Measurements from ENCODE around the gene U2AF2. TPM values are rescaled to one million over a fixed set of nuclear protein-coding genes. Genes with fewer than 3 reads are reported as not detected.
A peak's percentile ranks its signal among the peaks of the same experiment; 100 is the strongest.

Gene U2AF2
- total and polyA plus RNA-seq, 8 donors, result 53.2 to 463 (median 114) TPM

- intact Hi-C loops (cut with DNase I; ENCODE audit: low total_unique reads), result no loop called here
- WGBS, 5 donors, result 54 to 71% (median 59%) methylated on average over 5 of the region's 5 CpGs
- Histone ChIP-seq H3K4me3 (no peak overlapping the region), H3K9me3 (no peaks in the 10 kb centered on the region), H3K36me3 (peaks cover 11 to 20% (median 17%) of the 10 kb centered on the region in 4 donors), H3K27ac (no peak overlapping the region), H3K4me1 (peaks cover 45 to 79% (median 76%) of the 10 kb centered on the region in 4 donors), H3K27me3 (peaks cover 0 to 6% (median 0%) of the 10 kb centered on the region in 3 donors)
- TF ChIP-seq EP300 (IDR thresholded peaks at IDR 0.05) (no peak), CTCF (IDR thresholded peaks at IDR 0.05) (no peak), POLR2A (IDR thresholded peaks at IDR 0.05) (no peak), POLR2AphosphoS5 (IDR thresholded peaks at IDR 0.05) (no peak)
- DNase-seq, result no peak
These were observed 9.3 kb upstream of the U2AF2 start for GRCh38 chr19:55645512-55645881.

- TF ChIP-seq POLR2AphosphoS5 (IDR thresholded peaks at IDR 0.05), result no peak
- TF ChIP-seq EP300 (IDR thresholded peaks at IDR 0.05), result no peak
- no peak for TF ChIP-seq POLR2A (IDR thresholded peaks at IDR 0.05)
- TF ChIP-seq CTCF (IDR thresholded peaks at IDR 0.05), result no peak
- peaks cover 0 to 6% (median 0%) of the 10 kb centered on the region in 3 donors for H3K27me3 ChIP-seq
- intact Hi-C loops (cut with DNase I; ENCODE audit: low total_unique reads), result no loop called here
- no peaks in the 10 kb centered on the region for H3K9me3 ChIP-seq
- peaks cover 11 to 36% (median 25%) of the 10 kb centered on the region in 4 donors for H3K36me3 ChIP-seq
- peak overlapping the region; percentile 62 to 97 (median 86) for H3K4me3 ChIP-seq
- peaks cover 39 to 68% (median 63%) of the 10 kb centered on the region in 4 donors for H3K4me1 ChIP-seq
- whole genome bisulfite sequencing, 5 donors, result 35 to 44% (median 38%) methylated on average over 14 of the region's 14 CpGs
- H3K27ac ChIP-seq, result peak overlapping the region in 4 of 5 donors; percentile 82 to 91 (median 86)
- DNase-seq, result no peak
These were observed 7.7 kb upstream of the U2AF2 start for GRCh38 chr19:55646889-55647731.

- WGBS, 5 donors, result 2 to 4% (median 2%) methylated on average over 11 to 87 of the region's 87 CpGs
These were observed 6.9 kb upstream of the U2AF2 start, which contains the start of gene CCDC106 for GRCh38 chr19:55647732-55648584. Gene CCDC106 (plus strand): TSS chr19:55648212. CDS start chr19:55649047, 835 bp downstream.

GRCh38 chr19:55648585-55649267, 6.1 kb upstream of the U2AF2 start:
- Histone ChIP-seq H3K36me3 (peaks cover 11 to 44% (median 31%) of the 10 kb centered on the region in 4 donors), H3K4me3 (peak overlapping the region; percentile 62 to 97 (median 86)), H3K27me3 (no peaks in the 10 kb centered on the region), H3K27ac (peak overlapping the region; percentile 79 to 91 (median 85)), H3K9me3 (no peaks in the 10 kb centered on the region), H3K4me1 (peaks cover 33 to 69% (median 59%) of the 10 kb centered on the region in 4 donors)
- intact Hi-C loops (cut with DNase I; ENCODE audit: low total_unique reads), result no loop called here
- no peak for DNase-seq
- WGBS, 5 donors, result 27 to 37% (median 30%) methylated on average over 21 to 25 of the region's 25 CpGs
- TF ChIP-seq CTCF (IDR thresholded peaks at IDR 0.05), result no peak
- no peak for TF ChIP-seq POLR2A (IDR thresholded peaks at IDR 0.05)
- TF ChIP-seq EP300 (IDR thresholded peaks at IDR 0.05), result no peak
- no peak for TF ChIP-seq POLR2AphosphoS5 (IDR thresholded peaks at IDR 0.05)

More at GRCh38 chr19:55647732-55648584, 6.9 kb upstream of the U2AF2 start, which contains the start of gene CCDC106:
- DNase-seq, result peak; percentile 64 to 91
- Histone ChIP-seq H3K9me3 (no peaks in the 10 kb centered on the region), H3K36me3 (peaks cover 11 to 44% (median 31%) of the 10 kb centered on the region in 4 donors), H3K4me3 (peak within 1 kb of the TSS; percentile 62 to 97 (median 86)), H3K4me1 (peaks cover 32 to 68% (median 59%) of the 10 kb centered on the region in 4 donors), H3K27me3 (peaks cover 0 to under 1% (median 0%) of the 10 kb centered on the region in 3 donors), H3K27ac (peak within 1 kb of the TSS; percentile 79 to 91 (median 85))
- intact Hi-C loops (cut with DNase I; ENCODE audit: low total_unique reads), result no loop called here
- TF ChIP-seq POLR2A (IDR thresholded peaks at IDR 0.05) (no peak), POLR2AphosphoS5 (IDR thresholded peaks at IDR 0.05) (peak in 2 of 3 donors; percentile 21 to 23)

Measured in stomach (tissue), 9 donors.